ENCODE data around the gene IL17B.

- TF ChIP-seq EZH2phosphoT487 (IDR thresholded peaks at IDR 0.05; ENCODE audit: borderline replicate concordance, low read length) (no peak), CTCF (IDR thresholded peaks at IDR 0.05; ENCODE audit: low read depth, low read length, poor library complexity, severe bottlenecking) (no peak)
Observed at GRCh38 chr5:149326611-149327010, 52.5 kb downstream of the IL17B start.

Data from DOHH2 (cell line).